NCI-H524 treated with DMSO at 0.1 percent for 48 hours (cell line): Measurements from ENCODE around the gene ATXN7L1.

Source experiments
- DNase-seq: peaks from one replicate; lab custom pipeline; 2025; lab: John Stamatoyannopoulos, UW

Gene ATXN7L1

GRCh38 chr7:105581066-105581811, 295.2 kb downstream of the ATXN7L1 start, which contains the start of gene EFCAB10:
TSS of gene EFCAB10 (minus strand) at chr7:105581493. CDS start at chr7:105581463, 30 bp downstream.
- peak; percentile 17 for DNase-seq

GRCh38 chr7:105580022-105580740, 296.2 kb downstream of the ATXN7L1 start:
- DNase-seq = no peak

DNA sequence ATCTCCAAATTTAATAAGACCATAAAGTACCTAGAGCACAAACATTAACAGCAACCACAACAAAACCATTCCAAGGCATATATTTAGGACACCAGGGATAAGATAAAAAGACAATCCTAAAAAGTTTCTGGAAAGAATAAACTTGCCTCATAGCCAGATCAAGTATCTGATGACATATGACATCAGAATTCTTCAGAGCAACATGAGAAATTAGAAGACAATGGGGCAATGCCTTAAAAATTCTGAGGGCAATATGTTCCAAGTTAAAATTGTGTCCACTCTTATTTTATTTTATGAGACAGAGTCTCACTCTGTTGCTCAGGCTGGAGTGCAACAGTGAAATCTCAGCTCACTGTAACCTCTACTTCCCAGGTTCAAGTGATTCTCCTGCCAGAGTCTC, 297.9 kb downstream of the ATXN7L1 start:
- no peak for DNase-seq

DNA sequence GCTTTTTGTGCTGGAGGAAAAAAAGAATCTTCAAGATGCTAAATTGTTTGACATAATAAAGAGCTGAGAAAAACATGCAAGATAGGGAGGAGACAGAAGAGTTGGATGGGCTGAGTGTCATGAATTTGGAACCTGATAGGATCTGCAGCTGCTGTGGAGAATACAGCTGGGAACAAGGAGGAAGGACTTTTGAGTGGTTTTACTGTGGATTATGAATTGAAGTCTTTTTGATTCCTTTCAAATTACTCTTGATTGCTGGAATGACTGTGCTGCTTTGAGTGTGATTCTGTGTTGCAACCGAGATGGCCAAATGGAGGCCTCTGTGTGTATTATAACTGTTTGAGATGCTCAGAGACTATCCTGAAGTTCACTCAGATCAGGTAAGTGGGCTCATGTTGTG, 299.1 kb downstream of the ATXN7L1 start:
- no peak for DNase-seq

- no peak for DNase-seq
Observed at GRCh38 chr7:105571891-105572290, 304.5 kb downstream of the ATXN7L1 start.

- no peak for DNase-seq
Observed at GRCh38 chr7:105567821-105568220, 308.6 kb downstream of the ATXN7L1 start.

DNA sequence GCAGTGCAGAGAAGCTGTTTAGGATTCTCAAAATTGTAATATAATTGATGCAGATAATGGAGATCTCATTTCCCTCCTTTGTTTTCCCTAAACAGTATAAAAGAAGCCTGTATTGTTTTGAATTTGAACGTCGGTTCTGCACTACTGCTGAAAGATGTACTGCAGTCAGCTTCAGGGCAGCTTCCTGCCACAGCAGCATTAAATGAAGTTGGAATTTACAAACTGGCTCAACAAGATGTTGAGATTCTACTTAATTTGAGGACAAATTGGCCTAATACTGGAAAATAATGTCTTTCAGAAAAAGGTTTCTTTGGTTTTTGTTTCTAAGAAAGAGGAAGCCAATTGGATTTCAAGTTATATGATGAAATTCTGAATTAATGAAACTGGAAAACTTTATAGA, 309.4 kb downstream of the ATXN7L1 start:
- DNase-seq = no peak

- DNase-seq = no peak
Observed at GRCh38 chr7:105565190-105565589, 311.2 kb downstream of the ATXN7L1 start.

- DNase-seq = no peak
Observed at GRCh38 chr7:105559926-105560325, 316.5 kb downstream of the ATXN7L1 start.
